ENCODE measurements around the gene SMIM21. TPM values are rescaled to one million over a fixed set of nuclear protein-coding genes. Genes with fewer than 3 reads are reported as not detected.

Gene SMIM21
- total RNA-seq, 4 donors from 2014 or later = not detected

DNA sequence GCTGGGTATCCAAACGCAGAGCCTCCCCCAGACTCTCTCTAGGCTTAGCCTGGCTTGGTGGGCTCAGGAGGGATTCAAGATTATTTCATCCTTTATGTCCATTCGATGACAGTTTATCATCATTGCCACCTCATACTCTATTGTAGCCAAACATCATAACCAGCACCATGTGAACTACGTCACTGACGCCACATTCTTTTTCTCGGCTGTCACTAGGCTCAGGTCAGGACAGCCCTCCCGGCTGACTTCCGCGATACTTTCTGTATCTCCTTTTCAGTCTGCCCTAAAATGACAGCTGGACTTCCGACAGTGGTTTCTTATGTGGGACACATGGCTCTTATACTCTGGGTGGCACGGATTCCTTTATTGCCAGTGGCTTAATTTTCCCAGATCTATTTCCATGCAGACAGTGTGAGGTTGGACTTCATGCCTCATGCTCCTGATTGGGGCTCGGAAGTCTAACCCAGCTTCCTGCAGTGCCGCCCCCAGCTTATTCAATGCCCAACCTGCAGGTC is 39.8 kb upstream of the SMIM21 start:
- Histone ChIP-seq H3K4me3 (no peak overlapping the region), H3K9me3 (no peaks in the 10 kb centered on the region), H3K4me1 (no peaks in the 10 kb centered on the region), H3K27me3 (no peaks in the 10 kb centered on the region), H3K27ac (no peak overlapping the region), H3K36me3 (no peaks in the 10 kb centered on the region)
- ATAC-seq (no peak), DNase-seq (no peak)
- in situ Hi-C loops (cut with MboI; ENCODE audit: low sequenced_read_pairs in 4 of 4) (loop anchor here in 2 of 4 donors (25.0 kb wide), 1 partner anchor 305 kb away; no protein-coding TSS in a partner anchor), intact Hi-C loops (cut with DNase I; ENCODE audit: low total_unique reads) (no loop called here)
- TF ChIP-seq CTCF (IDR thresholded peaks at IDR 0.05 in 4 of 5, conservative IDR thresholded peaks at IDR 0.05 in 1 of 5) = no peak
- no peak for TF ChIP-seq POLR2A (IDR thresholded peaks at IDR 0.05)

GRCh38 chr18:75464356-75464755 is 36.9 kb upstream of the SMIM21 start:
- ATAC-seq = no peak
- H3K27me3 ChIP-seq = no peaks in the 10 kb centered on the region
- in situ Hi-C loops (cut with MboI; ENCODE audit: low sequenced_read_pairs in 4 of 4) (loop anchor here in 2 of 4 donors (25.0 kb wide), 1 partner anchor 302 kb away; no protein-coding TSS in a partner anchor), intact Hi-C loops (cut with DNase I; ENCODE audit: low total_unique reads) (no loop called here)
- H3K4me3 ChIP-seq = no peak overlapping the region
- H3K36me3 ChIP-seq = no peaks in the 10 kb centered on the region
- H3K27ac ChIP-seq = no peak overlapping the region
- no peaks in the 10 kb centered on the region for H3K9me3 ChIP-seq
- TF ChIP-seq POLR2A (IDR thresholded peaks at IDR 0.05) = no peak
- no peak for TF ChIP-seq CTCF (IDR thresholded peaks at IDR 0.05 in 4 of 5, conservative IDR thresholded peaks at IDR 0.05 in 1 of 5)
- DNase-seq = no peak
- H3K4me1 ChIP-seq = no peaks in the 10 kb centered on the region

- in situ Hi-C loops (cut with MboI; ENCODE audit: low sequenced_read_pairs in 4 of 4) = loop anchor here in 2 of 4 donors (25.0 kb wide), 1 partner anchor 300 kb away; no protein-coding TSS in a partner anchor
- H3K27ac ChIP-seq = no peak overlapping the region
- H3K4me3 ChIP-seq = no peak overlapping the region
- H3K27me3 ChIP-seq = no peaks in the 10 kb centered on the region
- ATAC-seq (no peak), DNase-seq (no peak)
- no peaks in the 10 kb centered on the region for H3K36me3 ChIP-seq
- H3K9me3 ChIP-seq = no peaks in the 10 kb centered on the region
- H3K4me1 ChIP-seq = no peaks in the 10 kb centered on the region
- intact Hi-C loops (cut with DNase I; ENCODE audit: low total_unique reads) = no loop called here
- TF ChIP-seq POLR2A (IDR thresholded peaks at IDR 0.05) (no peak), CTCF (IDR thresholded peaks at IDR 0.05 in 4 of 5, conservative IDR thresholded peaks at IDR 0.05 in 1 of 5) (no peak)
These were observed 34.8 kb upstream of the SMIM21 start for GRCh38 chr18:75462178-75462832.

DNA sequence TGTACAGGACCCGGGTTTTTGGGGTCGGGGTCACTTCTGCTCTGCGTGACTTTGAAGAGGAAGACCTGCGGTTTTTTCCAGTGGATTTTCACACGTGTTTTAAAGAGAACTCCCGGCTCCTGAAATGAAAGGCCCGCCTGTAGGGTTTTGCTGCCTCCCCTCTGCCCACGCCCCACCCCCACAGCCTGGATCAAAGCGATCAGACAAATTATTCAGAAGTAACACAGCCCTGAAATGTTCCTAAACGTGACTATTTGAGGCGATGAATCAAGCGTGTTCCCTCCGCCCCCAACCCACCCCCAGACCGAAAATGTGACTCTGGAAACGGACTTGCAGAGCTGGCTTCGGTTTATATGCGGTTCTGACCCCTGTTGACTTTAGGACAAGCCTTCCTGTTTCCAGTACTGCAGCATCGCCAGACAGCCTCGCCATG is 28.7 kb upstream of the SMIM21 start:
- in situ Hi-C loops (cut with MboI; ENCODE audit: low sequenced_read_pairs in 4 of 4) (loop anchor here in 2 of 4 donors (25.0 kb wide), 1 partner anchor 294 kb away; no protein-coding TSS in a partner anchor), intact Hi-C loops (cut with DNase I; ENCODE audit: low total_unique reads) (no loop called here)
- H3K27me3 ChIP-seq = peaks cover 0 to 15% (median 9%) of the 10 kb centered on the region in 3 donors
- no peak for TF ChIP-seq CTCF (IDR thresholded peaks at IDR 0.05 in 4 of 5, conservative IDR thresholded peaks at IDR 0.05 in 1 of 5)
- no peak for TF ChIP-seq POLR2A (IDR thresholded peaks at IDR 0.05)
- no peaks in the 10 kb centered on the region for H3K36me3 ChIP-seq
- ATAC-seq (no peak), DNase-seq (no peak)
- H3K4me3 ChIP-seq = peak overlapping the region; percentile 15 to 48 (median 38)
- no peaks in the 10 kb centered on the region for H3K9me3 ChIP-seq
- no peak overlapping the region for H3K27ac ChIP-seq
- no peaks in the 10 kb centered on the region for H3K4me1 ChIP-seq

Measured in gastrocnemius medialis (tissue), 4 donors.